K562 (cell line): ENCODE results near the gene KCNJ15. TPM values are rescaled to one million over a fixed set of nuclear protein-coding genes. Genes with fewer than 3 reads are reported as not detected.

Experiments
- ATAC-seq: fragments of 200-7000 bp; cut with Tn5 transposase; 3 replicates; pipeline ENCODE4 v1.9.1; 2020; ENCODE audit warnings: moderate library complexity
- BruUV-seq: library from RNA; stranded (reverse); fragments of 400-500 nt; replicated peaks from 2 replicates; lab custom pipeline; 2021; lab: Mats Ljungman, UMichigan
- CTCF ChIA-PET: fragments of 300-600 bp; formaldehyde crosslinking; extraction: SDS; loops from one replicate; lab custom pipeline; 2021; ENCODE audit warnings: low intra/inter-chr PET ratio; lab: Yijun Ruan, JAX
- POLR2A ChIA-PET: fragments of 300-600, 350-650 bp; sonication (Branson Sonifier 250); formaldehyde crosslinking; extraction: SDS; loops from one replicate; lab custom pipeline; 2021; ENCODE audit warnings: antibody characterized with exemption, inconsistent platforms; lab: Yijun Ruan, JAX
- DNase-seq, 4 experiments: peaks; one replicate each; pipeline versions ENCODE4 v3.0.0 to v3.0.0-alpha.2; 2011 to 2018; ENCODE audit warnings: low spot score in 3 of 4, mixed read lengths in 3 of 4; ENCODE audit errors: extremely low read depth in 1 of 4
- FAIRE-seq: peaks from 2 replicates; lab custom pipeline; 2011; peaks lifted over from hg19 to GRCh38; lab: Jason Lieb, UNC
- H2AFZ ChIP-seq: 2 replicates; pipeline ENCODE4 v1.6.0; 2011; ENCODE audit warnings: low read depth, low read length, control low read depth, inconsistent platforms
- H3K27ac ChIP-seq: fragments of 200-600 bp; 3 replicates; pipeline ENCODE4 v1.8.0; 2011; ENCODE audit warnings: low read depth, mild to moderate bottlenecking, control low read depth, inconsistent platforms, low read length, moderate library complexity, mixed read lengths; ENCODE audit errors: extremely low read depth
- H3K27me3 ChIP-seq, 2 experiments: fragments of 300-600 bp in 1 of 2; 2 replicates in 1 of 2; 3 replicates in 1 of 2; pipeline versions ENCODE4 v1.6.0 to v1.8.0; 2011; ENCODE audit warnings: inconsistent platforms in 2 of 2, low read length in 2 of 2, mild to moderate bottlenecking in 1 of 2, mixed read lengths in 1 of 2, moderate library complexity in 1 of 2; ENCODE audit not compliant: control insufficient read depth in 2 of 2, insufficient read depth in 2 of 2
- H3K36me3 ChIP-seq: fragments of 300-600 bp; 3 replicates; pipeline ENCODE4 v1.8.0; 2011; ENCODE audit warnings: mild to moderate bottlenecking, low read length, inconsistent platforms; ENCODE audit not compliant: control insufficient read depth, insufficient read depth
- H3K4me1 ChIP-seq, 2 experiments: fragments of 200-600 bp in 1 of 2; replicated peaks in 1 of 2; 2 replicates in 1 of 2; 3 replicates in 1 of 2; pipeline versions ENCODE4 v1.5.1 to v1.8.0; 2011; ENCODE audit warnings: inconsistent platforms in 2 of 2, low read length in 2 of 2, mild to moderate bottlenecking in 1 of 2, mixed read lengths in 1 of 2, moderate library complexity in 1 of 2; ENCODE audit not compliant: control insufficient read depth in 2 of 2, insufficient read depth in 2 of 2
- H3K4me2 ChIP-seq: 2 replicates; pipeline ENCODE4 v1.6.1; 2011; ENCODE audit warnings: low read length, control low read depth, inconsistent platforms, mixed read lengths; ENCODE audit not compliant: insufficient read depth
- H3K4me3 ChIP-seq: fragments of 200-600 bp; sonication (generic), shearing (Covaris generic); 2 replicates; pipeline ENCODE4 v1.5.1; 2016; ENCODE audit warnings: control low read depth, inconsistent platforms
- H3K79me2 ChIP-seq: fragments of 200-600 bp; 3 replicates; pipeline ENCODE4 v1.8.0; 2011; ENCODE audit warnings: low read length, inconsistent platforms; ENCODE audit not compliant: control insufficient read depth, insufficient read depth
- H3K9ac ChIP-seq, 2 experiments: 2 replicates each; pipeline versions ENCODE4 v1.6.0 to v1.6.1; 2011; ENCODE audit warnings: low read depth in 2 of 2, low read length in 2 of 2, control low read depth in 1 of 2, inconsistent platforms in 1 of 2, mild to moderate bottlenecking in 1 of 2, mixed read lengths in 1 of 2; ENCODE audit not compliant: insufficient read depth in 1 of 2
- H3K9me1 ChIP-seq: one replicate; pipeline ENCODE4 v1.6.0; 2011; ENCODE audit warnings: inconsistent platforms, mild to moderate bottlenecking, low read length, moderate library complexity; ENCODE audit not compliant: control insufficient read depth, insufficient read depth
- H3K9me3 ChIP-seq: replicated peaks from 2 replicates; pipeline ENCODE4 v1.5.1; 2011; ENCODE audit warnings: low read depth, low read length, inconsistent platforms; ENCODE audit not compliant: control insufficient read depth, insufficient read depth
- H4K20me1 ChIP-seq: replicated peaks from 2 replicates; pipeline ENCODE4 v1.6.1; 2011; ENCODE audit warnings: low read length, inconsistent platforms, mixed read lengths; ENCODE audit not compliant: control insufficient read depth, insufficient read depth
- E2F3 ChIP-seq: fragments of 250-450 bp; sonication (Bioruptor Pico); IDR thresholded peaks from 2 replicates; pipeline ENCODE4 v1.4.0; 2020; ENCODE audit warnings: mild to moderate bottlenecking
- ELF4 ChIP-seq: fragments of 450-650 bp; formaldehyde crosslinking; IDR thresholded peaks from 2 replicates; pipeline ENCODE4 v1.4.0; 2022; ENCODE audit warnings: missing genetic modification characterization
- NFE2 ChIP-seq: IDR thresholded peaks from 2 replicates; pipeline ENCODE4 v1.6.1; 2014; ENCODE audit warnings: antibody characterized with exemption, low read depth
- NFE2L1 ChIP-seq: fragments of 450-650 bp; IDR thresholded peaks from 2 replicates; pipeline ENCODE4 v1.6.1; 2016; ENCODE audit warnings: missing genetic modification characterization, low read depth, mild to moderate bottlenecking, missing compliant biosample characterization, moderate library complexity, borderline replicate concordance
- SETDB1 ChIP-seq: IDR thresholded peaks from one replicate; pipeline ENCODE4 v1.6.1; 2012; ENCODE audit warnings: low read length, control low read depth, inconsistent platforms
- SLC30A9 ChIP-seq: fragments of 250-450 bp; sonication (Bioruptor Pico); IDR thresholded peaks from 2 replicates; pipeline ENCODE4 v1.8.0; 2022; ENCODE audit warnings: mild to moderate bottlenecking, moderate library complexity
- SMARCC2 ChIP-seq: fragments of 450-650 bp; IDR thresholded peaks from 2 replicates; pipeline ENCODE4 v1.6.1; 2017; ENCODE audit warnings: antibody characterized with exemption, moderate library complexity, mild to moderate bottlenecking, low read depth
- ZNF23 ChIP-seq: fragments of 250-450 bp; sonication (Bioruptor Pico); IDR thresholded peaks from 2 replicates; pipeline ENCODE4 v1.4.0; 2020; ENCODE audit warnings: mild to moderate bottlenecking
- ZNF79 ChIP-seq: fragments of 250-450 bp; sonication (Bioruptor Pico); IDR thresholded peaks from 2 replicates; pipeline ENCODE4 v1.4.0; 2020; ENCODE audit warnings: low read depth, mild to moderate bottlenecking, moderate library complexity
- WGBS: fragments of 100-300 bp; shearing (Covaris generic); methylation state at CpG from one replicate; pipeline ENCODE4 v1.1.6; 2016; ENCODE audit warnings: low coverage, mixed read lengths; ENCODE audit not compliant: insufficient coverage; ENCODE audit errors: missing lambda C conversion rate; 5-methylcytosine and 5-hydroxymethylcytosine counted together
- in situ Hi-C: fragments of 300-500 bp; cut with MboI; formaldehyde crosslinking; loops from 4 replicates; pipeline ENCODE4 v1.15.0; 2018; ENCODE audit warnings: inconsistent platforms, mixed read lengths
- intact Hi-C: fragments of 100-400 bp; cut with micrococcal nuclease; formaldehyde crosslinking; loops from 2 replicates; pipeline ENCODE4 v1.14.2; 2022
- polyA plus RNA-seq, 8 experiments: library from polyadenylated mRNA; depleted of rRNA in 4 of 8; stranded (reverse) in 5 of 8; unstranded in 3 of 8; fragments of >200 nt; fragmentation: Nextera tagmentation in 2 of 8; fragmentation: Illumina TruSeq in 1 of 8; extraction: Ambion mirVana in 2 of 8; extraction: Trizol in 1 of 8; gene quantifications; 2 replicates each; pipeline versions ENCODE4 v1.2.1 to v1.2.3, GENCODE V29; 2011 to 2014; ENCODE audit warnings: inconsistent platforms in 1 of 8, missing spikeins in 1 of 8
- total RNA-seq, 7 experiments: library from RNA; depleted of rRNA in 6 of 7; stranded (reverse); fragments of >200 nt in 6 of 7; fragmentation: Illumina TruSeq in 2 of 7; extraction: Trizol in 2 of 7; gene quantifications; 2 replicates each; pipeline versions ENCODE4 v1.2.1 to v1.2.3, GENCODE V29; 2011 to 2021; ENCODE audit warnings: low replicate concordance in 1 of 7
- TF ChIP-seq, protein P1 (sequence below): sonication (generic); formaldehyde crosslinking; IDR thresholded peaks from 2 replicates; pipeline ENCODE4 v1.8.1; 2022; ENCODE audit warnings: missing genetic modification reagents
- TF ChIP-seq, protein P2 (sequence below): fragments of 250-450 bp; sonication (Bioruptor Pico); IDR thresholded peaks from 2 replicates; pipeline ENCODE4 v1.5.0; 2021; ENCODE audit warnings: mild to moderate bottlenecking, borderline replicate concordance
- TF ChIP-seq, protein P3 (sequence below): sonication (generic); formaldehyde crosslinking; IDR thresholded peaks from 2 replicates; pipeline ENCODE4 v1.8.0; 2022; ENCODE audit warnings: mild to moderate bottlenecking, missing genetic modification reagents

The KCNJ15 gene
- total and polyA plus RNA-seq, 9 of the 15 experiments (the other 6 are each of a cell fraction or from before 2014, with no cell fraction given): 0.20 to 3.0 (median 0.72) TPM; not detected in 1

DNA sequence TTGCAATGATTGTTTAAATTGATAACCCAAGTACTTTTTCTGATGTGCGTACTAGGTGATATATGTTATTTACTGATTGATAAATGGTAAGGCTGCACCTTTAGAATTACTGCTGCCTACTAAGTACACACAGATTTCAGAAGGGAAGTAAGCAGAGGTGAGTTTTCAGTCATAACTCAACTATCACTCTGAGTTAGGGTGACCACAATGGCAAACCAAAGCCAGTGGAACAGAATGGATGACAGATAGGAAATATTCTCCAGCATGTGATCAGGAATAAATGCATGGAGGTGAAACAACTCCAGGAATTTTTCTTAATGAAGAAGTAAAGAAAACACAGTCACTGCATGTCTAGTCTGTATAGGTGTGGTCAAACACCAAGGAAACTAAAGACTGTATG, 7.5 kb upstream of the KCNJ15 start:
- TF ChIP-seq NFE2 (no peak), E2F3 (no peak), SETDB1 (no peak), ZNF23 (no peak), ELF4 (no peak), SMARCC2 (no peak), SLC30A9 (no peak), ZNF79 (CRISPR knock-in tag) (no peak), NFE2L1 (tag) (no peak)
- TF ChIP-seq, protein P1, sequence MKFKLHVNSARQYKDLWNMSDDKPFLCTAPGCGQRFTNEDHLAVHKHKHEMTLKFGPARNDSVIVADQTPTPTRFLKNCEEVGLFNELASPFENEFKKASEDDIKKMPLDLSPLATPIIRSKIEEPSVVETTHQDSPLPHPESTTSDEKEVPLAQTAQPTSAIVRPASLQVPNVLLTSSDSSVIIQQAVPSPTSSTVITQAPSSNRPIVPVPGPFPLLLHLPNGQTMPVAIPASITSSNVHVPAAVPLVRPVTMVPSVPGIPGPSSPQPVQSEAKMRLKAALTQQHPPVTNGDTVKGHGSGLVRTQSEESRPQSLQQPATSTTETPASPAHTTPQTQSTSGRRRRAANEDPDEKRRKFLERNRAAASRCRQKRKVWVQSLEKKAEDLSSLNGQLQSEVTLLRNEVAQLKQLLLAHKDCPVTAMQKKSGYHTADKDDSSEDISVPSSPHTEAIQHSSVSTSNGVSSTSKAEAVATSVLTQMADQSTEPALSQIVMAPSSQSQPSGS (CRISPR knock-in tag): no peak
- TF ChIP-seq, protein P2, sequence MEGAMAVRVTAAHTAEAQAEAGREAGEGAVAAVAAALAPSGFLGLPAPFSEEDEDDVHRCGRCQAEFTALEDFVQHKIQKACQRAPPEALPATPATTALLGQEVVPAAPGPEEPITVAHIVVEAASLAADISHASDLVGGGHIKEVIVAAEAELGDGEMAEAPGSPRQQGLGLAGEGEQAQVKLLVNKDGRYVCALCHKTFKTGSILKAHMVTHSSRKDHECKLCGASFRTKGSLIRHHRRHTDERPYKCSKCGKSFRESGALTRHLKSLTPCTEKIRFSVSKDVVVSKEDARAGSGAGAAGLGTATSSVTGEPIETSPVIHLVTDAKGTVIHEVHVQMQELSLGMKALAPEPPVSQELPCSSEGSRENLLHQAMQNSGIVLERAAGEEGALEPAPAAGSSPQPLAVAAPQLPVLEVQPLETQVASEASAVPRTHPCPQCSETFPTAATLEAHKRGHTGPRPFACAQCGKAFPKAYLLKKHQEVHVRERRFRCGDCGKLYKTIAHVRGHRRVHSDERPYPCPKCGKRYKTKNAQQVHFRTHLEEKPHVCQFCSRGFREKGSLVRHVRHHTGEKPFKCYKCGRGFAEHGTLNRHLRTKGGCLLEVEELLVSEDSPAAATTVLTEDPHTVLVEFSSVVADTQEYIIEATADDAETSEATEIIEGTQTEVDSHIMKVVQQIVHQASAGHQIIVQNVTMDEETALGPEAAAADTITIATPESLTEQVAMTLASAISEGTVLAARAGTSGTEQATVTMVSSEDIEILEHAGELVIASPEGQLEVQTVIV (CRISPR knock-in tag): no peak
- TF ChIP-seq, protein P3, sequence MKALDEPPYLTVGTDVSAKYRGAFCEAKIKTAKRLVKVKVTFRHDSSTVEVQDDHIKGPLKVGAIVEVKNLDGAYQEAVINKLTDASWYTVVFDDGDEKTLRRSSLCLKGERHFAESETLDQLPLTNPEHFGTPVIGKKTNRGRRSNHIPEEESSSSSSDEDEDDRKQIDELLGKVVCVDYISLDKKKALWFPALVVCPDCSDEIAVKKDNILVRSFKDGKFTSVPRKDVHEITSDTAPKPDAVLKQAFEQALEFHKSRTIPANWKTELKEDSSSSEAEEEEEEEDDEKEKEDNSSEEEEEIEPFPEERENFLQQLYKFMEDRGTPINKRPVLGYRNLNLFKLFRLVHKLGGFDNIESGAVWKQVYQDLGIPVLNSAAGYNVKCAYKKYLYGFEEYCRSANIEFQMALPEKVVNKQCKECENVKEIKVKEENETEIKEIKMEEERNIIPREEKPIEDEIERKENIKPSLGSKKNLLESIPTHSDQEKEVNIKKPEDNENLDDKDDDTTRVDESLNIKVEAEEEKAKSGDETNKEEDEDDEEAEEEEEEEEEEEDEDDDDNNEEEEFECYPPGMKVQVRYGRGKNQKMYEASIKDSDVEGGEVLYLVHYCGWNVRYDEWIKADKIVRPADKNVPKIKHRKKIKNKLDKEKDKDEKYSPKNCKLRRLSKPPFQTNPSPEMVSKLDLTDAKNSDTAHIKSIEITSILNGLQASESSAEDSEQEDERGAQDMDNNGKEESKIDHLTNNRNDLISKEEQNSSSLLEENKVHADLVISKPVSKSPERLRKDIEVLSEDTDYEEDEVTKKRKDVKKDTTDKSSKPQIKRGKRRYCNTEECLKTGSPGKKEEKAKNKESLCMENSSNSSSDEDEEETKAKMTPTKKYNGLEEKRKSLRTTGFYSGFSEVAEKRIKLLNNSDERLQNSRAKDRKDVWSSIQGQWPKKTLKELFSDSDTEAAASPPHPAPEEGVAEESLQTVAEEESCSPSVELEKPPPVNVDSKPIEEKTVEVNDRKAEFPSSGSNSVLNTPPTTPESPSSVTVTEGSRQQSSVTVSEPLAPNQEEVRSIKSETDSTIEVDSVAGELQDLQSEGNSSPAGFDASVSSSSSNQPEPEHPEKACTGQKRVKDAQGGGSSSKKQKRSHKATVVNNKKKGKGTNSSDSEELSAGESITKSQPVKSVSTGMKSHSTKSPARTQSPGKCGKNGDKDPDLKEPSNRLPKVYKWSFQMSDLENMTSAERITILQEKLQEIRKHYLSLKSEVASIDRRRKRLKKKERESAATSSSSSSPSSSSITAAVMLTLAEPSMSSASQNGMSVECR (CRISPR knock-in tag): no peak
- TF ChIP-seq, all 486 proteins: peak for 0
- H3K4me1 ChIP-seq: no peaks in the 10 kb centered on the region
- intact Hi-C loops (no loop called here), in situ Hi-C loops (no loop called here)
- no peak overlapping the region for H3K4me2 ChIP-seq
- BruUV-seq: no TSS peak
- FAIRE-seq (no peak), ATAC-seq (no peak), DNase-seq (no peak)
- H3K9ac ChIP-seq: no peak overlapping the region
- ChIA-PET POLR2A (no interaction called here), CTCF (no interaction called here)
- peaks cover 3 to 9% of the 10 kb centered on the region in 2 experiments; a peak in 3 of 5 replicates for H3K27me3 ChIP-seq
- no peak overlapping the region for H3K27ac ChIP-seq
- H3K79me2 ChIP-seq: no peaks in the 10 kb centered on the region
- H3K9me1 ChIP-seq: no peaks in the 10 kb centered on the region
- no peaks in the 10 kb centered on the region for H3K36me3 ChIP-seq
- no peaks in the 10 kb centered on the region for H4K20me1 ChIP-seq
- H2AFZ ChIP-seq: no peak overlapping the region
- H3K4me3 ChIP-seq: no peak overlapping the region
- no peaks in the 10 kb centered on the region for H3K9me3 ChIP-seq
- WGBS: 12% methylated on average over 1 of the region's 1 CpG
